BLaER1 treated with 17β-estradiol and CSF1 and Interleukin-3, amounts not matched to agents 10 nM and 100 nM (cell line): Measurements from ENCODE around the gene HAUS5.
"Not testable (repeated sequence)": the region's sequence is repeated elsewhere in the genome, so short reads cannot be mapped to it uniquely, and the experiment has no call there.

Source experiments
- H3K27ac ChIP-seq, 11 experiments: shearing (Covaris generic); formaldehyde crosslinking; 2 replicates each; pipeline ENCODE4 v1.8.1; 2022
- H3K27me3 ChIP-seq, 11 experiments: shearing (Covaris generic); formaldehyde crosslinking; 2 replicates each; pipeline ENCODE4 v1.8.1; 2022
- H3K36me3 ChIP-seq, 11 experiments: shearing (Covaris generic); formaldehyde crosslinking; 2 replicates each; pipeline ENCODE4 v1.8.1; 2022
- H3K4me1 ChIP-seq, 10 experiments: shearing (Covaris generic); formaldehyde crosslinking; 2 replicates each; pipeline ENCODE4 v1.8.1; 2022
- H3K4me2 ChIP-seq, 11 experiments: shearing (Covaris generic); formaldehyde crosslinking; 2 replicates each; pipeline ENCODE4 v1.8.1; 2022
- H3K4me3 ChIP-seq, 10 experiments: shearing (Covaris generic); formaldehyde crosslinking; 2 replicates each; pipeline ENCODE4 v1.8.1; 2022
- H3K9ac ChIP-seq, 11 experiments: shearing (Covaris generic); formaldehyde crosslinking; 2 replicates each; pipeline ENCODE4 v1.8.1; 2022
- H3K9me3 ChIP-seq, 11 experiments: shearing (Covaris generic); formaldehyde crosslinking; replicated peaks in 1 of 11; 2 replicates each; pipeline ENCODE4 v1.8.1; 2022
- H4K20me1 ChIP-seq, 11 experiments: shearing (Covaris generic); formaldehyde crosslinking; 2 replicates each; pipeline ENCODE4 v1.8.1; 2022
- Cebpa-rat ChIP-seq, 11 experiments: shearing (Covaris generic); IDR thresholded peaks; 2 replicates each; pipeline ENCODE4 v1.8.1; 2022

HAUS5 gene

GRCh38 chr19:35578707-35579106 lies 33.8 kb upstream of the HAUS5 start:
- H3K27me3 ChIP-seq, result no peaks in the 10 kb centered on the region
- H4K20me1 ChIP-seq, result no peaks in the 10 kb centered on the region
- H3K9me3 ChIP-seq, result peaks cover 32 to 45% (median 34%) of the 10 kb centered on the region in 11 experiments
- no peak for TF ChIP-seq Cebpa-rat (IDR thresholded peaks at IDR 0.05)
- no peaks in the 10 kb centered on the region for H3K36me3 ChIP-seq
- no peak overlapping the region for H3K4me2 ChIP-seq
- H3K4me1 ChIP-seq, result no peaks in the 10 kb centered on the region
- no peak overlapping the region for H3K27ac ChIP-seq
- no peak overlapping the region for H3K4me3 ChIP-seq
- no peak overlapping the region for H3K9ac ChIP-seq

- peaks cover 0 to 7% (median under 1%) of the 10 kb centered on the region in 10 experiments; a peak in 5 of 20 replicates for H3K4me1 ChIP-seq
- no peak for TF ChIP-seq Cebpa-rat (IDR thresholded peaks at IDR 0.05)
- no peaks in the 10 kb centered on the region for H4K20me1 ChIP-seq
- no peaks in the 10 kb centered on the region for H3K36me3 ChIP-seq
- H3K27me3 ChIP-seq, result no peaks in the 10 kb centered on the region
- no peak overlapping the region for H3K27ac ChIP-seq
- H3K4me3 ChIP-seq, result no peak overlapping the region
- H3K9me3 ChIP-seq, result peaks cover 3 to 22% (median 12%) of the 10 kb centered on the region in 11 experiments; a peak in 21 of 22 replicates
- H3K4me2 ChIP-seq, result no peak overlapping the region
- no peak overlapping the region for H3K9ac ChIP-seq
Observed at GRCh38 chr19:35582760-35583159, 29.8 kb upstream of the HAUS5 start.

- H3K27ac ChIP-seq, result no peak within 1 kb of the TSS
- no peaks in the 10 kb centered on the region for H3K27me3 ChIP-seq
- no peaks in the 10 kb centered on the region for H3K36me3 ChIP-seq
- H3K4me2 ChIP-seq, result no peak within 1 kb of the TSS
- TF ChIP-seq Cebpa-rat (IDR thresholded peaks at IDR 0.05), result no peak
- no peaks in the 10 kb centered on the region for H4K20me1 ChIP-seq
- no peak within 1 kb of the TSS for H3K4me3 ChIP-seq
- H3K9me3 ChIP-seq, result peaks cover 0 to 14% (median 8%) of the 10 kb centered on the region in 11 experiments; a peak in 15 of 22 replicates
- H3K4me1 ChIP-seq, result peaks cover 0 to 25% (median 14%) of the 10 kb centered on the region in 10 experiments; a peak in 14 of 20 replicates
- H3K9ac ChIP-seq, result no peak within 1 kb of the TSS
Observed at GRCh38 chr19:35585848-35586247, 26.7 kb upstream of the HAUS5 start, which contains the start of gene PMIS2. TSS of gene PMIS2 (plus strand) at chr19:35586173. CDS start at chr19:35586260, 87 bp downstream.

- H3K4me3 ChIP-seq, result no peak overlapping the region
- H4K20me1 ChIP-seq, result no peaks in the 10 kb centered on the region
- H3K36me3 ChIP-seq, result no peaks in the 10 kb centered on the region
- peaks cover 0 to 25% (median 14%) of the 10 kb centered on the region in 10 experiments; a peak in 14 of 20 replicates for H3K4me1 ChIP-seq
- no peaks in the 10 kb centered on the region for H3K27me3 ChIP-seq
- no peak overlapping the region for H3K9ac ChIP-seq
- peaks cover 0 to 14% (median 8%) of the 10 kb centered on the region in 11 experiments; a peak in 15 of 22 replicates for H3K9me3 ChIP-seq
- no peak overlapping the region for H3K27ac ChIP-seq
- peak overlapping the region in 2 of 11 experiments; percentile 43 to 71; a peak in 2 of 22 replicates for H3K4me2 ChIP-seq
- TF ChIP-seq Cebpa-rat (IDR thresholded peaks at IDR 0.05), result no peak
Observed at GRCh38 chr19:35587321-35587720, 25.2 kb upstream of the HAUS5 start.

GRCh38 chr19:35590875-35591274 lies 21.7 kb upstream of the HAUS5 start:
- no peak for TF ChIP-seq Cebpa-rat (IDR thresholded peaks at IDR 0.05)
- Histone ChIP-seq H3K4me1 (peaks cover 0 to 25% (median 14%) of the 10 kb centered on the region in 10 experiments; a peak in 14 of 20 replicates), H3K4me3 (no peak overlapping the region), H3K4me2 (no peak overlapping the region), H3K36me3 (no peaks in the 10 kb centered on the region), H3K27ac (no peak overlapping the region), H3K9ac (no peak overlapping the region), H3K9me3 (peaks cover 0 to 9% (median 4%) of the 10 kb centered on the region in 11 experiments; a peak in 15 of 22 replicates), H4K20me1 (no peaks in the 10 kb centered on the region), H3K27me3 (no peaks in the 10 kb centered on the region)

GRCh38 chr19:35592226-35592625 lies 20.3 kb upstream of the HAUS5 start:
- H4K20me1 ChIP-seq, result no peaks in the 10 kb centered on the region
- no peaks in the 10 kb centered on the region for H3K9me3 ChIP-seq
- no peak overlapping the region for H3K27ac ChIP-seq
- H3K27me3 ChIP-seq, result no peaks in the 10 kb centered on the region
- H3K9ac ChIP-seq, result no peak overlapping the region
- H3K36me3 ChIP-seq, result no peaks in the 10 kb centered on the region
- no peak overlapping the region for H3K4me3 ChIP-seq
- H3K4me1 ChIP-seq, result peaks cover 0 to 29% (median 14%) of the 10 kb centered on the region in 10 experiments; a peak in 14 of 20 replicates
- TF ChIP-seq Cebpa-rat (IDR thresholded peaks at IDR 0.05), result no peak
- H3K4me2 ChIP-seq, result no peak overlapping the region

GRCh38 chr19:35595026-35595425 lies 17.5 kb upstream of the HAUS5 start:
- H3K4me1 ChIP-seq, H4K20me1 ChIP-seq, H3K4me2 ChIP-seq, H3K36me3 ChIP-seq, H3K27ac ChIP-seq, H3K27me3 ChIP-seq, H3K9ac ChIP-seq, H3K9me3 ChIP-seq, H3K4me3 ChIP-seq: not testable (repeated sequence)

- Histone ChIP-seq H3K27me3 (no peaks in the 10 kb centered on the region), H3K4me1 (peaks cover 0 to 6% (median 0%) of the 10 kb centered on the region in 10 experiments; a peak in 2 of 20 replicates), H4K20me1 (no peaks in the 10 kb centered on the region), H3K4me3 (no peak overlapping the region), H3K36me3 (no peaks in the 10 kb centered on the region), H3K9ac (no peak overlapping the region), H3K4me2 (no peak overlapping the region), H3K27ac (no peak overlapping the region), H3K9me3 (no peaks in the 10 kb centered on the region)
- TF ChIP-seq Cebpa-rat (IDR thresholded peaks at IDR 0.05), result no peak
Observed at GRCh38 chr19:35595928-35596327, 16.6 kb upstream of the HAUS5 start.

GRCh38 chr19:35596366-35596999 lies 16.1 kb upstream of the HAUS5 start:
- no peak overlapping the region for H3K27ac ChIP-seq
- no peaks in the 10 kb centered on the region for H3K27me3 ChIP-seq
- TF ChIP-seq Cebpa-rat (IDR thresholded peaks at IDR 0.05), result no peak
- peaks cover 0 to 6% (median 0%) of the 10 kb centered on the region in 10 experiments; a peak in 2 of 20 replicates for H3K4me1 ChIP-seq
- H3K36me3 ChIP-seq, result no peaks in the 10 kb centered on the region
- H4K20me1 ChIP-seq, result no peaks in the 10 kb centered on the region
- no peak overlapping the region for H3K9ac ChIP-seq
- no peak overlapping the region for H3K4me3 ChIP-seq
- H3K4me2 ChIP-seq, result peak overlapping the region in 4 of 11 experiments; percentile 4 to 37 (median 20); a peak in 3 of 22 replicates
- H3K9me3 ChIP-seq, result no peaks in the 10 kb centered on the region

- no peak overlapping the region for H3K9ac ChIP-seq
- no peaks in the 10 kb centered on the region for H3K27me3 ChIP-seq
- no peak overlapping the region for H3K4me2 ChIP-seq
- peaks cover 11 to 16% (median 14%) of the 10 kb centered on the region in 11 experiments for H3K9me3 ChIP-seq
- no peak for TF ChIP-seq Cebpa-rat (IDR thresholded peaks at IDR 0.05)
- no peaks in the 10 kb centered on the region for H4K20me1 ChIP-seq
- H3K4me3 ChIP-seq, result no peak overlapping the region
- H3K4me1 ChIP-seq, result no peaks in the 10 kb centered on the region
- no peaks in the 10 kb centered on the region for H3K36me3 ChIP-seq
- H3K27ac ChIP-seq, result no peak overlapping the region
Observed at GRCh38 chr19:35601971-35602370, 10.6 kb upstream of the HAUS5 start.

GRCh38 chr19:35604436-35604835 lies 8.1 kb upstream of the HAUS5 start:
- H3K4me1 ChIP-seq, H3K9ac ChIP-seq, H3K4me3 ChIP-seq, H3K4me2 ChIP-seq, H3K27ac ChIP-seq, H3K27me3 ChIP-seq, H3K36me3 ChIP-seq, H4K20me1 ChIP-seq: not testable (repeated sequence)
- peaks cover 30 to 38% (median 34%) of the 10 kb centered on the region in 11 experiments for H3K9me3 ChIP-seq

- not testable (repeated sequence) for H4K20me1 ChIP-seq, H3K4me2 ChIP-seq, H3K36me3 ChIP-seq, H3K27ac ChIP-seq, H3K4me3 ChIP-seq, H3K9ac ChIP-seq, H3K27me3 ChIP-seq
- H3K9me3 ChIP-seq, result peaks cover 30 to 38% (median 34%) of the 10 kb centered on the region in 11 experiments
- H3K4me1 ChIP-seq, result peaks cover 4 to 17% (median 9%) of the 10 kb centered on the region in 10 experiments; a peak in 17 of 20 replicates
Observed at GRCh38 chr19:35607170-35607569, 5.4 kb upstream of the HAUS5 start.
